ENCODE data around the gene DYNC2H1.

The DYNC2H1 gene

DNA sequence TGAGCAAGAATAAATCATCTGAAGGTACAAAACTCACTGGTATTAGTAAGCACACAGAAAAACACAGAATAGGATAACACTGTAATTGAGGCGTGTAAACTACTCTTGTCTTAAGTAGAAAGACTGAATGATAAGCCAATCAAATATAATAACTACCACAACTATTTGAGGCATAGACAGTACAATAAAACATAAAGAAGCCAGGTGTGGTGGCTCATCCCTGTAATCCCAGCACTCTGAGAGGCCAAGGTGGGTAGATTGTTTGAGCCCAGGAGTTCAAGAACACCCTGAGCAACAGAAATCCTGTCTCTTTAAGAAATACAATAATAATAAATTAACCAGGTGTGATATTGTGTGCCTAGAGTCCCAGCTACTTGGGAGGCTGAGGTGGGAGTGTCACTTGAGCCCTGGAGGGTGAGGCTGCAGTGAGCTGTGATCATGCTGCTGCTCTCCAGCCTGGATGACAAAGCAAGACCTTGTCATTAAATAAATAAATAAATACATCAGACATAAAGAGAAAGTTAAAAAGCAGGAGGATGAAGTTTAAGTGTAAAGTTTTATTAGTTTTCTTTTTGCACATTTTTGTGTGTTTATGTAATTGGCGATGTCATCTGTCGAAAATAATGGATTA is 390.6 kb downstream of the DYNC2H1 start:
- Histone ChIP-seq H3K36me3 (ENCODE audit: insufficient read depth, low read length) (no peaks in the 10 kb centered on the region), H3K4me1 (ENCODE audit: insufficient read depth, low read length) (no peaks in the 10 kb centered on the region), H3K9ac (ENCODE audit: low read depth, low read length) (no peak overlapping the region), H3K9me3 (ENCODE audit: control insufficient read depth, insufficient read depth, low read length) (no peaks in the 10 kb centered on the region)

DNA sequence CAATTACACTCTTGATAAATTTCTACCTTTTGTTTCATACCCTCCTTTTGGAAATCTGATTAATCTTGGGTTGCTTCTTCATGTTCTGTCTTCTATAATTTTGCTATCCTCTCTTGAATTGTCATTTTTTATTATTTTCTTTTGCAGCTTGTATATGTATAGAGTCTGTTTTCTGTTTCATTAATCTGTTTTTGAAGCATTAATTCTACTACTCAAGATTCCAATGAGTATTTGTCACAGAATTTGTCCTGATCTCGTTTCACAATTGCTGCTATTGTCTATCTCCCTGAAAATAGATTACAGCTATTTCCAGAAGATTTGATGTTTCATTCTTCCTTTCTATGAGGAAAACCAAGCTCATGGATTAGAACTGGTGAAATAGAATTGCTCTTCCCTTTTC is 406.1 kb downstream of the DYNC2H1 start:
- H3K36me3 ChIP-seq (ENCODE audit: insufficient read depth, low read length), result no peaks in the 10 kb centered on the region
- H3K4me1 ChIP-seq (ENCODE audit: insufficient read depth, low read length), result no peaks in the 10 kb centered on the region
- no peaks in the 10 kb centered on the region for H3K9me3 ChIP-seq (ENCODE audit: control insufficient read depth, insufficient read depth, low read length)
- no peak overlapping the region for H3K9ac ChIP-seq (ENCODE audit: low read depth, low read length)

DNA sequence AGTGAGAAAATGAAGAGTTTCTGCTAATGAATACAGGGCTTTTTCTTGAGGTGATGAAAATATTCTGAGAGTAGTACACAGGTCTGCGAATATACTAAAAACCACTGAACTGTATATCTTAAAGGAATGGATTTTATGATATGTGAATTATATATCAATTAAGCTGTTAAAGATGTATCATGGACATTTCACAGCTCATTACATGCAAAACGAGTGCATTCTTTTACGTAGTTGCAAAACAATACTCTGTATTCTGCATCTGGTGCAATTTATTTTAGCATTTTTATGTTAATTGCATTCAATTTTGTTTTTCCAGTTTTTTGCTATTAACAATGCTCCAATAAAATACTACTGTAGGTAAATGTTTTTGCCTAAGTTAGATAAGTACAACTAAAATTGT is 411.6 kb downstream of the DYNC2H1 start:
- Histone ChIP-seq H3K9ac (ENCODE audit: low read depth, low read length) (no peak overlapping the region), H3K9me3 (ENCODE audit: control insufficient read depth, insufficient read depth, low read length) (0 out of 2 replicates have a peak, but pooled peaks cover 3% of the 10 kb centered on the region), H3K36me3 (ENCODE audit: insufficient read depth, low read length) (no peaks in the 10 kb centered on the region), H3K4me1 (ENCODE audit: insufficient read depth, low read length) (no peaks in the 10 kb centered on the region)

DNA sequence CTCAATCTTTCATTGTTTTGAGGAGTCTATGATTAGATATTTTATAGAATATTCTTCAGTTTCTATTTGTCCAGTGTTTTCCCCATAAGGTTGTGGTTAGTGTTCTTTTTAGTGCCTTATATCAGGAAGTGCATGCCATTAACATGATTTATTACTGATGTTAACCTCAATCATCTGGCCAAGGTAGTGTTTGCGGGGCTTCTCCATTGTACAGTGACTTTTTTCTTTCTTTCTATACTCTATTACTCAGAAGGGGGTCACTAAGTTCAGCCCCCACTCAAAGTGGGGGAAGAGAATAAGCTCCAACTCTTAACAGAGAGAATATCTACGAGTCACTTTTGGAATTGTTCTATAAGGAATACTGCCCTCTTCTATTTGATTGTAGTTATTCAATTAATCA is 415.8 kb downstream of the DYNC2H1 start:
- H3K4me1 ChIP-seq (ENCODE audit: insufficient read depth, low read length), result peaks cover 4% of the 10 kb centered on the region; the same call in 1 of the 2 replicates
- 0 out of 2 replicates have a peak, but pooled peaks cover 3% of the 10 kb centered on the region for H3K9me3 ChIP-seq (ENCODE audit: control insufficient read depth, insufficient read depth, low read length)
- H3K9ac ChIP-seq (ENCODE audit: low read depth, low read length), result no peak overlapping the region
- no peaks in the 10 kb centered on the region for H3K36me3 ChIP-seq (ENCODE audit: insufficient read depth, low read length)

DNA sequence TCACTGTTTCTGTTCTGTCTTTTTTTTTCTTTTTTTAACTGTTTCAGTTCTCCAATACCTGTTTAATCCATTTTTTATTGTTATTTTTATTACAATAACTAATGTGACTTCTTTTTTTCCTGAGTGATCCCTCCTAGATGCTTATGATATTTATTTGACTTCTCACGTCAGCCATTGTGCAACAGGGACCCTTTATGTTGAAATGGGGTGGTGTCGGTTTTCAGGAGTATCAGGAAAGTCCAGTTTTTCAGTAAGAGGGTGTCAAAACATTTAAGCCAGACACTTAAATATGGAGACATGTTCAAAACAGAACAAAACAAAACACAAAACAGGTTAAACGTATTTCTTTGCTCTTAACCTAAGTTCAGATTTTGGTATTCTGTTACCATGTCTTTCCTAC is 418.8 kb downstream of the DYNC2H1 start:
- no peaks in the 10 kb centered on the region for H3K36me3 ChIP-seq (ENCODE audit: insufficient read depth, low read length)
- H3K9ac ChIP-seq (ENCODE audit: low read depth, low read length), result no peak overlapping the region
- H3K4me1 ChIP-seq (ENCODE audit: insufficient read depth, low read length), result peaks cover 4% of the 10 kb centered on the region; the same call in 1 of the 2 replicates
- H3K9me3 ChIP-seq (ENCODE audit: control insufficient read depth, insufficient read depth, low read length), result no peaks in the 10 kb centered on the region

DNA sequence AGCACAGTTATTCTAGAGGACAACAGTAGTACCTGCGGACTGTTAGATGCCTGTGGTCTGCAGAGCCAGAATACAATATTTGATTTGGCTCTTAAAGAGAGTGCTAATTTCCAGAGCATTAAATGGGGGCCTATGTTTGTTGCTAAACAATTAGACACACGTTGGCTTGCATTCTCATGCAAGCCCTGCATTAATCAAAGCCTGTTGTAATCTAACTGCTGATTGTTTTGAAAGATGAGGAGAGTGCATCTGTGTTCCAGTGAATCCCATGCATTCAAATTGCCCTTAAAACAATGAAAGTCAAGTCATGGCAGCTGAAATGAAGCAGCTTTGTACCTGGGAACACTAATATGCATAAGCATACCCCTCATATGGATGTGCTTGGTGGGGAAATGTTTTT is 419.4 kb downstream of the DYNC2H1 start:
- no peak overlapping the region for H3K9ac ChIP-seq (ENCODE audit: low read depth, low read length)
- no peaks in the 10 kb centered on the region for H3K36me3 ChIP-seq (ENCODE audit: insufficient read depth, low read length)
- peaks cover 4% of the 10 kb centered on the region; the same call in 1 of the 2 replicates for H3K4me1 ChIP-seq (ENCODE audit: insufficient read depth, low read length)
- H3K9me3 ChIP-seq (ENCODE audit: control insufficient read depth, insufficient read depth, low read length), result no peaks in the 10 kb centered on the region

DNA sequence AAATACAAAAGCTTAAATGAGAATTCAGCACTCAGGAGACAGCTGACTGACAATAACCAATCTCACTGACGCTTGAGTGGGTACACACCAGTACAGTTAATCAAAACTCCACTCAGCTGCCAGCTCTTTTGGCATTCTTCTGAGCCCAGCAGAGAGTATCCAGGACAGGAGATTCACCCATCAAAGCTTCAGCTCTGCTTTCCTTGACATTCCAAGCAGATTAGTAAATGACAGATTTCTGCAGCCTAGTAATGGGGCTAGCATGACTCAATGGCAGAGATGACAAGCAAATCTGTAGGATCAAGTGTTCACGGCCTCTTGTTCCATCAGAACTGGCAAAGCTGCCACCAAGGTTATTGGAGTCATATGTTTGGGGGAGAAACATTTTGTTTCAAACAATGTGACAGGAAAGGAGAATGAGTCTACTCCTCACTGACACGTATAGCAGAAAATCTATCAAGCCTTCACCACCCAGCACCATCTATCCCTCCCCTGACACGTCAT is 420.0 kb downstream of the DYNC2H1 start:
- no peaks in the 10 kb centered on the region for H3K36me3 ChIP-seq (ENCODE audit: insufficient read depth, low read length)
- H3K9me3 ChIP-seq (ENCODE audit: control insufficient read depth, insufficient read depth, low read length), result no peaks in the 10 kb centered on the region
- no peak overlapping the region for H3K9ac ChIP-seq (ENCODE audit: low read depth, low read length)
- peaks cover 4% of the 10 kb centered on the region; the same call in 1 of the 2 replicates for H3K4me1 ChIP-seq (ENCODE audit: insufficient read depth, low read length)

Data from ES-I3 (cell line).